ENCODE results near the gene NCR3LG1. TPM values are rescaled to one million over a fixed set of nuclear protein-coding genes. Genes with fewer than 3 reads are reported as not detected.

Gene NCR3LG1
- total and polyA plus RNA-seq, 2 of the 8 experiments (the other 6 are each of a cell fraction or from before 2014, with no cell fraction given) = 0.68 to 1.9 TPM

GRCh38 chr11:17408641-17409040 is 57.0 kb downstream of the NCR3LG1 start (continued):
- TF ChIP-seq NANOG (IDR thresholded peaks at IDR 0.05; ENCODE audit: insufficient read depth, low read depth, low read length, poor library complexity, severe bottlenecking) = no peak
- no peak for TF ChIP-seq E2F6 (IDR thresholded peaks at IDR 0.05)
- no peak for TF ChIP-seq SP4 (IDR thresholded peaks at IDR 0.05; ENCODE audit: low read length)
- no peak for TF ChIP-seq TAF7 (optimal IDR thresholded peaks at IDR 0.05; ENCODE audit: borderline replicate concordance, low read depth, low read length)

Measured in H1 (cell line).